Erythroblast (primary cell): ENCODE results near the gene CSH2.
"Not testable (repeated sequence)": the region's sequence is repeated elsewhere in the genome, so short reads cannot be mapped to it uniquely, and the experiment has no call there.

Experiments
- DNase-seq, 2 experiments: peaks; one replicate each; lab custom pipeline; 2025; lab: John Stamatoyannopoulos, UW
- GATA1 ChIP-seq: IDR thresholded peaks from 2 replicates; pipeline ENCODE4 v1.6.1; 2011; ENCODE audit warnings: low read depth, mild to moderate bottlenecking, control low read depth, low read length, moderate library complexity
- POLR2A ChIP-seq: IDR thresholded peaks from 2 replicates; pipeline ENCODE4 v1.6.1; 2011; ENCODE audit warnings: mild to moderate bottlenecking, low read length

Gene CSH2

GRCh38 chr17:63898899-63899798, 25.7 kb upstream of the CSH2 start:
- DNase-seq = not testable (repeated sequence)

GRCh38 chr17:63896524-63897354, 23.3 kb upstream of the CSH2 start, which contains the start of gene CSH1:
Gene CSH1 (minus strand): TSS chr17:63896574. CDS start chr17:63896511, 63 bp downstream.
- not testable (repeated sequence) for DNase-seq

- not testable (repeated sequence) for DNase-seq
These were observed 21.3 kb upstream of the CSH2 start for GRCh38 chr17:63894821-63895220.

- not testable (repeated sequence) for DNase-seq
These were observed 20.5 kb upstream of the CSH2 start for GRCh38 chr17:63894021-63894420.

- DNase-seq = peak in 1 of 2 experiments; percentile 41
These were observed 19.0 kb upstream of the CSH2 start for GRCh38 chr17:63892316-63893037.

GRCh38 chr17:63889026-63889848, 15.8 kb upstream of the CSH2 start:
- DNase-seq = peak in 1 of 2 experiments; percentile 59

- DNase-seq = not testable (repeated sequence)
These were observed 11.6 kb upstream of the CSH2 start for GRCh38 chr17:63885119-63885518.

- not testable (repeated sequence) for DNase-seq
These were observed 9.2 kb upstream of the CSH2 start for GRCh38 chr17:63882626-63883126.

- TF ChIP-seq GATA1 = no peak
- TF ChIP-seq POLR2A = no peak
- peak in 1 of 2 experiments; percentile 70 for DNase-seq
These were observed 8.6 kb upstream of the CSH2 start, which contains the start of gene GH2 for GRCh38 chr17:63881935-63882601. Gene GH2 (minus strand): TSS chr17:63881944. CDS start chr17:63881801, 143 bp downstream.

- not testable (repeated sequence) for DNase-seq
These were observed 7.9 kb upstream of the CSH2 start for GRCh38 chr17:63881337-63881736.

GRCh38 chr17:63880706-63881105, 7.2 kb upstream of the CSH2 start:
- no peak for DNase-seq
- TF ChIP-seq POLR2A = no peak
- no peak for TF ChIP-seq GATA1

- not testable (repeated sequence) for DNase-seq
These were observed 4.9 kb upstream of the CSH2 start for GRCh38 chr17:63878413-63878812.

- DNase-seq = not testable (repeated sequence)
These were observed 1.2 kb upstream of the CSH2 start for GRCh38 chr17:63874693-63875092.

GRCh38 chr17:63874061-63874626, 667 bp upstream of the CSH2 start:
- DNase-seq = not testable (repeated sequence)

- not testable (repeated sequence) for DNase-seq
These were observed 1.7 kb downstream of the CSH2 start for GRCh38 chr17:63871646-63872365.

- not testable (repeated sequence) for DNase-seq
These were observed 3.2 kb downstream of the CSH2 start for GRCh38 chr17:63870292-63870665.

GRCh38 chr17:63869491-63870291, 3.8 kb downstream of the CSH2 start:
- peak in 1 of 2 experiments; percentile 46 for DNase-seq
